Fibroblast of pulmonary artery (primary cell): Measurements from ENCODE around the gene NANOGP8.

Experiments
- DNase-seq: peaks from one replicate; pipeline ENCODE4 v3.0.0-alpha.2; 2010; ENCODE audit warnings: low read depth
- H3K4me3 ChIP-seq: replicated peaks from 2 replicates; pipeline ENCODE4 v1.5.1; 2011; ENCODE audit warnings: low read depth, mild to moderate bottlenecking, control low read depth, low read length, moderate library complexity
- CTCF ChIP-seq: IDR thresholded peaks from 2 replicates; pipeline ENCODE4 v1.5.1; 2011; ENCODE audit warnings: mild to moderate bottlenecking, control low read depth, low read length, inconsistent platforms; ENCODE audit errors: missing control alignments

NANOGP8 gene

GRCh38 chr15:35111861-35112260, 26.8 kb upstream of the NANOGP8 start:
- DNase-seq = no peak
- TF ChIP-seq CTCF = no peak
- H3K4me3 ChIP-seq = no peak overlapping the region

DNA sequence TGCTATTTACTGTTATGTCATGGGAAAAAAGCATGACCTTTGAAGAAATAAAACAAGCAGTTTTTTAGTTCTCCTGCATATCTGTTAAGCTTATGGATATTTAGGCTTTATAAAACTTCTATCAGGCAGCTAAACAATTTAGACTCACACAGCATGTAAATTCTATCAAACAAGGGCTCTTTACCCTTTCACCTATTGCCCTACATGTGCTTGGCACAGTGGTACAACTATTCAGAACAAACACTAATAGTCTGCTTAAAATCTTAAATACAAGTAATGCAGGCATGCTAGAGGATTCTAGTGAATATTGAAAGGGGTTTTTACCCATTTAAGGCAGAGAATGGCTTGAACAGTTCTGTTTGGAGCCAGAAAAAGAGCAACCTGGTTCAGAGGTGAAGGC, 23.4 kb upstream of the NANOGP8 start:
- no peak for TF ChIP-seq CTCF
- no peak for DNase-seq
- H3K4me3 ChIP-seq = no peak overlapping the region

GRCh38 chr15:35107561-35107960, 22.5 kb upstream of the NANOGP8 start:
- no peak for DNase-seq
- TF ChIP-seq CTCF = no peak
- H3K4me3 ChIP-seq = no peak overlapping the region

GRCh38 chr15:35107122-35107521, 22.0 kb upstream of the NANOGP8 start:
- H3K4me3 ChIP-seq = no peak overlapping the region
- TF ChIP-seq CTCF = no peak
- no peak for DNase-seq

DNA sequence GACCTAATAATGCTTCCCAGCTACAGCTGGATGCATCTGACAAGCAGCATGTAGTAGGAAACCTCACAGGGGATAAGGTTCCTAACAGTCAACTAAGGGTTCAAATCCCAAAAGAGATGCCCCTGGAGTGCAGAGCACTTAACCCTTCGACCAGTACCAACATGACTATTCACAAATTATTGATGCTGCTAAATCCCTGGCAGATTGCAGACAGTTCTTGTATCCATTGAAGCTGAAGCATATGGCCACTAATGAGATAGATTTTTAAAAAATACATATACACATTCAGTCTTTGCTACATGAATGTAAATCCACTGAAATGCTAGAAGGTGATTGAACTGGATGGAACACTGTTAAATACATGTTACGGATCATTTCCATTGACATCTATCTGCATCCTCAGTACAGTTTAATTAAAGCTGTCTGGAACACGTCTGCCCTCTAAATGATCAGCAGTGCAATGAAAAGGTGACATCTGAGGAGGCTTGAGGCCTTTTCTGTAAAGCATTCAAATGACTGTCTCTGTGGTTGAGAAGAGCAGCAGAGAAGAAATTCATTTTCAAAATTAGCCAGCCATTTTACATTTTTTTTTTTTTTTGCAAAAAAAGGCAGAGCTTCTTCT, 19.5 kb upstream of the NANOGP8 start:
- DNase-seq = no peak

GRCh38 chr15:35102186-35102585, 17.1 kb upstream of the NANOGP8 start:
- TF ChIP-seq CTCF = no peak
- DNase-seq = no peak
- no peak overlapping the region for H3K4me3 ChIP-seq

More for the DNA sequence above, 19.5 kb upstream of the NANOGP8 start:
- TF ChIP-seq CTCF = no peak
- no peak overlapping the region for H3K4me3 ChIP-seq

GRCh38 chr15:35101335-35101734, 16.2 kb upstream of the NANOGP8 start:
- TF ChIP-seq CTCF = no peak
- no peak for DNase-seq
- no peak overlapping the region for H3K4me3 ChIP-seq
